Measurements from ENCODE around the gene MUC6.

MUC6 gene

GRCh38 chr11:1077033-1077416 lies 40.5 kb upstream of the MUC6 start:
- H3K4me3 ChIP-seq (replicated peaks; ENCODE audit: low read depth, low read length), result no peak overlapping the region
- H3K27me3 ChIP-seq (replicated peaks; ENCODE audit: control insufficient read depth, insufficient read depth, low read length), result no peaks in the 10 kb centered on the region
- no peaks in the 10 kb centered on the region for H3K36me3 ChIP-seq (ENCODE audit: control insufficient read depth, insufficient read depth, low read length)
- TF ChIP-seq CTCF (IDR thresholded peaks at IDR 0.05; ENCODE audit: insufficient read depth, low read length, poor library complexity, severe bottlenecking), result no peak
- DNase-seq (ENCODE audit: extremely low read depth, insufficient read length), result no peak

- no peak for TF ChIP-seq CTCF (IDR thresholded peaks at IDR 0.05; ENCODE audit: insufficient read depth, low read length, poor library complexity, severe bottlenecking)
- DNase-seq (ENCODE audit: extremely low read depth, insufficient read length), result no peak
- H3K4me3 ChIP-seq (replicated peaks; ENCODE audit: low read depth, low read length), result no peak overlapping the region
These were observed 39.6 kb upstream of the MUC6 start for GRCh38 chr11:1076061-1076665.

GRCh38 chr11:1075341-1075911 lies 38.9 kb upstream of the MUC6 start:
- Histone ChIP-seq H3K4me3 (replicated peaks; ENCODE audit: low read depth, low read length) (no peak overlapping the region), H3K27me3 (replicated peaks; ENCODE audit: control insufficient read depth, insufficient read depth, low read length) (no peaks in the 10 kb centered on the region), H3K36me3 (ENCODE audit: control insufficient read depth, insufficient read depth, low read length) (no peaks in the 10 kb centered on the region)
- DNase-seq (ENCODE audit: extremely low read depth, insufficient read length), result no peak
- TF ChIP-seq CTCF (IDR thresholded peaks at IDR 0.05; ENCODE audit: insufficient read depth, low read length, poor library complexity, severe bottlenecking), result no peak

More at GRCh38 chr11:1076061-1076665, 39.6 kb upstream of the MUC6 start:
- Histone ChIP-seq H3K27me3 (replicated peaks; ENCODE audit: control insufficient read depth, insufficient read depth, low read length) (no peaks in the 10 kb centered on the region), H3K36me3 (ENCODE audit: control insufficient read depth, insufficient read depth, low read length) (no peaks in the 10 kb centered on the region)

- no peak for DNase-seq (ENCODE audit: extremely low read depth, insufficient read length)
- no peaks in the 10 kb centered on the region for H3K27me3 ChIP-seq (replicated peaks; ENCODE audit: control insufficient read depth, insufficient read depth, low read length)
- no peaks in the 10 kb centered on the region for H3K36me3 ChIP-seq (ENCODE audit: control insufficient read depth, insufficient read depth, low read length)
- no peak within 1 kb of the TSS for H3K4me3 ChIP-seq (replicated peaks; ENCODE audit: low read depth, low read length)
- no peak for TF ChIP-seq CTCF (IDR thresholded peaks at IDR 0.05; ENCODE audit: insufficient read depth, low read length, poor library complexity, severe bottlenecking)
These were observed 38.0 kb upstream of the MUC6 start, which contains the start of gene MUC2 for GRCh38 chr11:1074244-1075221. MUC2 (plus strand) TSS chr11:1074874.

GRCh38 chr11:1073851-1074243 lies 37.3 kb upstream of the MUC6 start:
- no peak overlapping the region for H3K4me3 ChIP-seq (replicated peaks; ENCODE audit: low read depth, low read length)
- H3K27me3 ChIP-seq (replicated peaks; ENCODE audit: control insufficient read depth, insufficient read depth, low read length), result no peaks in the 10 kb centered on the region
- H3K36me3 ChIP-seq (ENCODE audit: control insufficient read depth, insufficient read depth, low read length), result no peaks in the 10 kb centered on the region
- no peak for DNase-seq (ENCODE audit: extremely low read depth, insufficient read length)
- no peak for TF ChIP-seq CTCF (IDR thresholded peaks at IDR 0.05; ENCODE audit: insufficient read depth, low read length, poor library complexity, severe bottlenecking)

Data from GM06990 (cell line).